Measurements from ENCODE around the gene TRIM61.
"Not testable (repeated sequence)": the region's sequence is repeated elsewhere in the genome, so short reads cannot be mapped to it uniquely, and the experiment has no call there.

The TRIM61 gene

GRCh38 chr4:164977243-164978164 is at the start of gene TRIM61:
TSS of gene TRIM61 (minus strand) at chr4:164977657. CDS start at chr4:164970002, 7,655 bp downstream.
- H3K9me3 ChIP-seq (ENCODE audit: severe bottlenecking) = peaks cover 8% of the 10 kb centered on the region
- H3K4me3 ChIP-seq (ENCODE audit: low read depth, low read length) = no peak within 1 kb of the TSS
- H3K27ac ChIP-seq = no peak within 1 kb of the TSS
- H3K27me3 ChIP-seq (ENCODE audit: insufficient read depth, low read depth, severe bottlenecking) = no peaks in the 10 kb centered on the region
- no peak for DNase-seq
- no peak for TF ChIP-seq CTCF (IDR thresholded peaks at IDR 0.05; ENCODE audit: low read depth, low read length)
- no peaks in the 10 kb centered on the region for H3K36me3 ChIP-seq

- H3K9me3 ChIP-seq (ENCODE audit: severe bottlenecking); H3K36me3 ChIP-seq; DNase-seq; H3K27ac ChIP-seq; H3K4me3 ChIP-seq (ENCODE audit: low read depth, low read length); H3K27me3 ChIP-seq (ENCODE audit: insufficient read depth, low read depth, severe bottlenecking): not testable (repeated sequence)
Measured at GRCh38 chr4:165025782-165026181, 48.3 kb upstream of the TRIM61 start.

- not testable (repeated sequence) for DNase-seq; H3K36me3 ChIP-seq; H3K9me3 ChIP-seq (ENCODE audit: severe bottlenecking); H3K4me3 ChIP-seq (ENCODE audit: low read depth, low read length); H3K27ac ChIP-seq; H3K27me3 ChIP-seq (ENCODE audit: insufficient read depth, low read depth, severe bottlenecking)
Measured at GRCh38 chr4:165019995-165020394, 42.5 kb upstream of the TRIM61 start.

- no peaks in the 10 kb centered on the region for H3K27me3 ChIP-seq (ENCODE audit: insufficient read depth, low read depth, severe bottlenecking)
- peaks cover 3% of the 10 kb centered on the region for H3K9me3 ChIP-seq (ENCODE audit: severe bottlenecking)
- H3K4me3 ChIP-seq (ENCODE audit: low read depth, low read length) = no peak overlapping the region
- TF ChIP-seq CTCF (IDR thresholded peaks at IDR 0.05; ENCODE audit: low read depth, low read length) = peak; percentile 61
- no peak overlapping the region for H3K27ac ChIP-seq
- DNase-seq = peak; percentile 61
- H3K36me3 ChIP-seq = no peaks in the 10 kb centered on the region
Measured at GRCh38 chr4:165016971-165017370, 39.5 kb upstream of the TRIM61 start.

- Histone ChIP-seq H3K4me3 (ENCODE audit: low read depth, low read length) (no peak overlapping the region), H3K27me3 (ENCODE audit: insufficient read depth, low read depth, severe bottlenecking) (no peaks in the 10 kb centered on the region), H3K9me3 (ENCODE audit: severe bottlenecking) (no peaks in the 10 kb centered on the region), H3K36me3 (no peaks in the 10 kb centered on the region), H3K27ac (no peak overlapping the region)
- no peak for TF ChIP-seq CTCF (IDR thresholded peaks at IDR 0.05; ENCODE audit: low read depth, low read length)
- no peak for DNase-seq
Measured at GRCh38 chr4:165013691-165014090, 36.2 kb upstream of the TRIM61 start.

GRCh38 chr4:165011403-165011802 is 33.9 kb upstream of the TRIM61 start:
- H3K36me3 ChIP-seq = no peaks in the 10 kb centered on the region
- TF ChIP-seq CTCF (IDR thresholded peaks at IDR 0.05; ENCODE audit: low read depth, low read length) = no peak
- DNase-seq = no peak
- no peak overlapping the region for H3K27ac ChIP-seq
- no peaks in the 10 kb centered on the region for H3K27me3 ChIP-seq (ENCODE audit: insufficient read depth, low read depth, severe bottlenecking)
- H3K9me3 ChIP-seq (ENCODE audit: severe bottlenecking) = no peaks in the 10 kb centered on the region
- no peak overlapping the region for H3K4me3 ChIP-seq (ENCODE audit: low read depth, low read length)

GRCh38 chr4:165010991-165011390 is 33.5 kb upstream of the TRIM61 start:
- H3K9me3 ChIP-seq (ENCODE audit: severe bottlenecking) = no peaks in the 10 kb centered on the region
- TF ChIP-seq CTCF (IDR thresholded peaks at IDR 0.05; ENCODE audit: low read depth, low read length) = no peak
- no peak overlapping the region for H3K4me3 ChIP-seq (ENCODE audit: low read depth, low read length)
- DNase-seq = no peak
- H3K36me3 ChIP-seq = no peaks in the 10 kb centered on the region
- no peaks in the 10 kb centered on the region for H3K27me3 ChIP-seq (ENCODE audit: insufficient read depth, low read depth, severe bottlenecking)
- no peak overlapping the region for H3K27ac ChIP-seq

Data from WERI-Rb-1 (cell line).